Measurements from ENCODE around the gene VRK1.

VRK1 gene

DNA sequence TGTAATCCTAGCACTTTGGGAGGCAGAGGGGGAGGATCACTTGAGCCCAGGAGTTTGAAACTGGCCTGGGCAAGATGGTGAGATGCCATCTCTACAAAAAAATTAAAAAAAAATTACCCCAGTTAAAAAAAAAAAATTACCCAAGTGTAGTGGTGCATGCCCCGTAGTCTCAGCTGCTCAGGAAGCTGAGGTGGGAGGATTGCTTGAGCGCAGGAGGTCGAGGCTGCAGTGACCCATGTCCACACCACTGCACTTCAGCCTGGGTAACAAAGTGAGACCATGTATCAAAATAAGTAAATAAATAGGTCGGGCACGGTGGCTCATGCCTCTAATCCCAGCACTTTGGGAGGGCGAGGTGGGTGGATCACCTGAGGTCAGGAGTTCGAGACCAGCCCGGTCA is 128.8 kb downstream of the VRK1 start:
- no peak for DNase-seq (ENCODE audit: extremely low read depth, insufficient read length)
- H3K27me3 ChIP-seq (replicated peaks; ENCODE audit: control insufficient read depth, insufficient read depth, low read length), result no peaks in the 10 kb centered on the region
- no peak overlapping the region for H3K4me3 ChIP-seq (replicated peaks; ENCODE audit: low read depth, low read length)
- no peaks in the 10 kb centered on the region for H3K36me3 ChIP-seq (ENCODE audit: control insufficient read depth, insufficient read depth, low read length)
- TF ChIP-seq, protein P1, sequence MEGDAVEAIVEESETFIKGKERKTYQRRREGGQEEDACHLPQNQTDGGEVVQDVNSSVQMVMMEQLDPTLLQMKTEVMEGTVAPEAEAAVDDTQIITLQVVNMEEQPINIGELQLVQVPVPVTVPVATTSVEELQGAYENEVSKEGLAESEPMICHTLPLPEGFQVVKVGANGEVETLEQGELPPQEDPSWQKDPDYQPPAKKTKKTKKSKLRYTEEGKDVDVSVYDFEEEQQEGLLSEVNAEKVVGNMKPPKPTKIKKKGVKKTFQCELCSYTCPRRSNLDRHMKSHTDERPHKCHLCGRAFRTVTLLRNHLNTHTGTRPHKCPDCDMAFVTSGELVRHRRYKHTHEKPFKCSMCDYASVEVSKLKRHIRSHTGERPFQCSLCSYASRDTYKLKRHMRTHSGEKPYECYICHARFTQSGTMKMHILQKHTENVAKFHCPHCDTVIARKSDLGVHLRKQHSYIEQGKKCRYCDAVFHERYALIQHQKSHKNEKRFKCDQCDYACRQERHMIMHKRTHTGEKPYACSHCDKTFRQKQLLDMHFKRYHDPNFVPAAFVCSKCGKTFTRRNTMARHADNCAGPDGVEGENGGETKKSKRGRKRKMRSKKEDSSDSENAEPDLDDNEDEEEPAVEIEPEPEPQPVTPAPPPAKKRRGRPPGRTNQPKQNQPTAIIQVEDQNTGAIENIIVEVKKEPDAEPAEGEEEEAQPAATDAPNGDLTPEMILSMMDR (IDR thresholded peaks at IDR 0.05; ENCODE audit: insufficient read depth, low read length, poor library complexity, severe bottlenecking), result no peak

- DNase-seq (ENCODE audit: extremely low read depth, insufficient read length), result no peak
- Histone ChIP-seq H3K4me3 (replicated peaks; ENCODE audit: low read depth, low read length) (no peak overlapping the region), H3K36me3 (ENCODE audit: control insufficient read depth, insufficient read depth, low read length) (no peaks in the 10 kb centered on the region), H3K27me3 (replicated peaks; ENCODE audit: control insufficient read depth, insufficient read depth, low read length) (no peaks in the 10 kb centered on the region)
- TF ChIP-seq, protein P1 (IDR thresholded peaks at IDR 0.05; ENCODE audit: insufficient read depth, low read length, poor library complexity, severe bottlenecking), result no peak
Measured at GRCh38 chr14:96928779-96929380, 131.7 kb downstream of the VRK1 start.

DNA sequence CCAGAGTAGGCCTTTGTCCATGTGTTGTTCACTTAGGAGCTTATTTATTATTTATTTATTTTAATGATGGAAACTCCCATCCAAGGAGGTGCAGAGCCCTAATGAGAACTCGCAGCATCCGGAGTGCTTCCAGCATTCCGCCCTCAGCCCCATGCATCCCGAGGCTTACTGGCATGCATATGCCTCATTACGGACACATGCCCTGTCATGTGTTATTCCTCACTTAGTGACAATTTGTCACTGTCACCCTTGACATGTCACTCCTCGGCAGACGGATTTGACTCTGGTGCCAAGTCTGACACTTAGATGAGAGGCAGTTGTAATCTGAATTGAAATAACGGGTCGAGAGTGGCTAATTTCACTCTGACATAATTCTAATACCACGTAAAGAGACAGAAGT is 132.8 kb downstream of the VRK1 start:
- TF ChIP-seq, protein P1 (IDR thresholded peaks at IDR 0.05; ENCODE audit: insufficient read depth, low read length, poor library complexity, severe bottlenecking), result no peak
- H3K36me3 ChIP-seq (ENCODE audit: control insufficient read depth, insufficient read depth, low read length), result no peaks in the 10 kb centered on the region
- H3K27me3 ChIP-seq (replicated peaks; ENCODE audit: control insufficient read depth, insufficient read depth, low read length), result no peaks in the 10 kb centered on the region
- no peak overlapping the region for H3K4me3 ChIP-seq (replicated peaks; ENCODE audit: low read depth, low read length)
- DNase-seq (ENCODE audit: extremely low read depth, insufficient read length), result no peak

GRCh38 chr14:96930526-96930925 is 133.3 kb downstream of the VRK1 start:
- TF ChIP-seq, protein P1 (IDR thresholded peaks at IDR 0.05; ENCODE audit: insufficient read depth, low read length, poor library complexity, severe bottlenecking), result no peak
- no peaks in the 10 kb centered on the region for H3K36me3 ChIP-seq (ENCODE audit: control insufficient read depth, insufficient read depth, low read length)
- H3K4me3 ChIP-seq (replicated peaks; ENCODE audit: low read depth, low read length), result no peak overlapping the region
- no peaks in the 10 kb centered on the region for H3K27me3 ChIP-seq (replicated peaks; ENCODE audit: control insufficient read depth, insufficient read depth, low read length)
- no peak for DNase-seq (ENCODE audit: extremely low read depth, insufficient read length)
